Natural killer cell (primary cell): ENCODE measurements around the gene MDK. TPM values are rescaled to one million over a fixed set of nuclear protein-coding genes. Genes with fewer than 3 reads are reported as not detected.

Source experiments
- ATAC-seq, 3 donors: fragments of 150-1000 bp in 2 of 3; fragments of 200-7000 bp in 1 of 3; cut with Tn5 transposase; 1 replicate in 1 of 3; 2 replicates in 2 of 3; pipeline ENCODE4 v1.10.0; 2021; ENCODE audit warnings: mild to moderate bottlenecking in 2 of 3, moderate library complexity in 2 of 3
- DNase-seq, 2 donors: peaks; one replicate each; pipeline versions ENCODE4 v3.0.0 to v3.0.0-alpha.2; 2013 to 2021; ENCODE audit warnings: mixed read lengths in 1 of 2
- H3K27ac ChIP-seq: one replicate; pipeline ENCODE4 v1.5.1; 2013; ENCODE audit warnings: mild to moderate bottlenecking, low read length
- H3K27me3 ChIP-seq: one replicate; pipeline ENCODE4 v1.6.1; 2013; ENCODE audit warnings: low read length; ENCODE audit not compliant: control insufficient read depth, insufficient read depth
- H3K36me3 ChIP-seq: one replicate; pipeline ENCODE4 v1.6.1; 2013; ENCODE audit warnings: low read length; ENCODE audit not compliant: control insufficient read depth, insufficient read depth
- H3K4me1 ChIP-seq: one replicate; pipeline ENCODE4 v1.6.1; 2013; ENCODE audit warnings: low read length; ENCODE audit not compliant: control insufficient read depth, insufficient read depth
- H3K4me3 ChIP-seq: one replicate; pipeline ENCODE4 v1.5.1; 2013; ENCODE audit warnings: low read length
- H3K9me3 ChIP-seq: one replicate; pipeline ENCODE4 v1.6.1; 2013; ENCODE audit warnings: low read length; ENCODE audit not compliant: control insufficient read depth, insufficient read depth
- H3K27ac Mint-ChIP-seq, 2 donors: one replicate each; pipeline ENCODE4 v1.8.0; 2022; ENCODE audit warnings: mild to moderate bottlenecking in 2 of 2, mixed read lengths in 2 of 2, moderate library complexity in 1 of 2
- H3K27me3 Mint-ChIP-seq, 2 donors: one replicate each; pipeline ENCODE4 v1.8.0; 2022; ENCODE audit warnings: low read depth in 2 of 2, mixed read lengths in 2 of 2
- H3K36me3 Mint-ChIP-seq: one replicate; pipeline ENCODE4 v1.8.0; 2022; ENCODE audit warnings: mixed read lengths
- H3K4me1 Mint-ChIP-seq, 2 donors: one replicate each; pipeline ENCODE4 v1.8.0; 2022; ENCODE audit warnings: mixed read lengths in 2 of 2
- H3K4me3 Mint-ChIP-seq: one replicate; pipeline ENCODE4 v1.8.0; 2022; ENCODE audit warnings: mild to moderate bottlenecking, moderate library complexity, mixed read lengths
- H3K9me3 Mint-ChIP-seq, 2 donors: one replicate each; pipeline ENCODE4 v1.8.0; 2022; ENCODE audit warnings: mixed read lengths in 2 of 2
- WGBS: methylation state at CpG from one replicate; pipeline ENCODE4 v1.1.7; 2013; ENCODE audit warnings: missing lambda C conversion rate; ENCODE audit not compliant: insufficient coverage; 5-methylcytosine and 5-hydroxymethylcytosine counted together
- intact Hi-C: fragments of 100-400 bp; cut with micrococcal nuclease; formaldehyde crosslinking; loops from one replicate; pipeline ENCODE4 v1.14.2; 2022
- total RNA-seq, 4 donors: library from RNA; stranded (reverse); fragments of 120-200 nt in 1 of 4; gene quantifications; one replicate each; pipeline versions ENCODE4 v1.2.3 to v1.2.4, GENCODE V29; 2013 to 2022
- TF ChIP-seq, protein P1 (sequence below): fragments of 200-600 bp; IDR thresholded peaks from one replicate; pipeline ENCODE4 v1.8.0; 2022; ENCODE audit warnings: antibody characterized with exemption

The MDK gene
- total RNA-seq, 3 donors from 2014 or later (not counting 1 experiment from before 2014, with no cell fraction given) = 4.5 to 10.6 (median 6.3) TPM

DNA sequence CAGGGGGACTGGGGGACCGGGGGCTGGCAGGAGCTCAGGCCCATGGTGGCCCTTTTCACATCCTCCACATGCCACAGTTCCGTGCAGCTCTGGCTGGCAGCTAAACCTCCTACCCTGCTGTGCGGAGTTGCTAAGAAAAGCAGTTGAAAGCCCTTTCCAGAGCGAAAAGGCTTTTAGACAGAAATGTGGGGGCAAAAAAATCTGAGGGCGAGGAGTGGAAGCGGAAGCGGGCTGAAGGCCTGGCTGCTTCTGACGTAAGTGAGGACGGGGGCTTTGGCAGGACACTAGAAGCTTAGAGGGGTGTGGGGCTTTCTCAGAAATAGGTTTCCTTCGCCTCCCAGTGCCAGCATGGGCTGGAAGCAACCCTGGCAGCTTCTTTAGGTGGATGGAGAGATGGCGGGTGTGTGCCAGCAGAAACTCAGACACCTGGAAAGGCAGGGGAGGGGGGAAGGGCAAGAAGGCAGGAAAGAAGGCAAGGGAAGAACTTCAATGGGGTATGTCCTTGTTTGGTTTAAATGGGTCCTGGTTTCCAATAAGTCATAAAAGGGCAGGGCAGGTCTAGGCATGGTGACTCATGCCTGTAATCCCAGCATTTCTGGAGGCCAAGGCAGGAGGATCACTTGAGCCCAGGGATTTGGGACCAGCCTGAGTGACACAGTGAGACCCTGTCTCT is 45.4 kb upstream of the MDK start:
- Histone ChIP-seq H3K4me1 (peaks cover 52% of the 10 kb centered on the region), H3K27ac (no peak overlapping the region), H3K9me3 (no peaks in the 10 kb centered on the region), H3K4me3 (no peak overlapping the region), H3K27me3 (peaks cover 17% of the 10 kb centered on the region), H3K36me3 (no peaks in the 10 kb centered on the region)
- TF ChIP-seq, protein P1, sequence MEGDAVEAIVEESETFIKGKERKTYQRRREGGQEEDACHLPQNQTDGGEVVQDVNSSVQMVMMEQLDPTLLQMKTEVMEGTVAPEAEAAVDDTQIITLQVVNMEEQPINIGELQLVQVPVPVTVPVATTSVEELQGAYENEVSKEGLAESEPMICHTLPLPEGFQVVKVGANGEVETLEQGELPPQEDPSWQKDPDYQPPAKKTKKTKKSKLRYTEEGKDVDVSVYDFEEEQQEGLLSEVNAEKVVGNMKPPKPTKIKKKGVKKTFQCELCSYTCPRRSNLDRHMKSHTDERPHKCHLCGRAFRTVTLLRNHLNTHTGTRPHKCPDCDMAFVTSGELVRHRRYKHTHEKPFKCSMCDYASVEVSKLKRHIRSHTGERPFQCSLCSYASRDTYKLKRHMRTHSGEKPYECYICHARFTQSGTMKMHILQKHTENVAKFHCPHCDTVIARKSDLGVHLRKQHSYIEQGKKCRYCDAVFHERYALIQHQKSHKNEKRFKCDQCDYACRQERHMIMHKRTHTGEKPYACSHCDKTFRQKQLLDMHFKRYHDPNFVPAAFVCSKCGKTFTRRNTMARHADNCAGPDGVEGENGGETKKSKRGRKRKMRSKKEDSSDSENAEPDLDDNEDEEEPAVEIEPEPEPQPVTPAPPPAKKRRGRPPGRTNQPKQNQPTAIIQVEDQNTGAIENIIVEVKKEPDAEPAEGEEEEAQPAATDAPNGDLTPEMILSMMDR = no peak
- H3K27ac Mint-ChIP-seq = no peak overlapping the region
- ATAC-seq = no peak
- H3K4me3 Mint-ChIP-seq = no peak overlapping the region
- peaks cover 14% of the 10 kb centered on the region in 2 donors for H3K4me1 Mint-ChIP-seq
- intact Hi-C loops = no loop called here
- 92% methylated on average over 11 of the region's 11 CpGs for WGBS
- H3K36me3 Mint-ChIP-seq = no peaks in the 10 kb centered on the region
- peaks cover 25 to 39% of the 10 kb centered on the region in 2 donors for H3K27me3 Mint-ChIP-seq
- no peaks in the 10 kb centered on the region for H3K9me3 Mint-ChIP-seq
- DNase-seq = no peak

DNA sequence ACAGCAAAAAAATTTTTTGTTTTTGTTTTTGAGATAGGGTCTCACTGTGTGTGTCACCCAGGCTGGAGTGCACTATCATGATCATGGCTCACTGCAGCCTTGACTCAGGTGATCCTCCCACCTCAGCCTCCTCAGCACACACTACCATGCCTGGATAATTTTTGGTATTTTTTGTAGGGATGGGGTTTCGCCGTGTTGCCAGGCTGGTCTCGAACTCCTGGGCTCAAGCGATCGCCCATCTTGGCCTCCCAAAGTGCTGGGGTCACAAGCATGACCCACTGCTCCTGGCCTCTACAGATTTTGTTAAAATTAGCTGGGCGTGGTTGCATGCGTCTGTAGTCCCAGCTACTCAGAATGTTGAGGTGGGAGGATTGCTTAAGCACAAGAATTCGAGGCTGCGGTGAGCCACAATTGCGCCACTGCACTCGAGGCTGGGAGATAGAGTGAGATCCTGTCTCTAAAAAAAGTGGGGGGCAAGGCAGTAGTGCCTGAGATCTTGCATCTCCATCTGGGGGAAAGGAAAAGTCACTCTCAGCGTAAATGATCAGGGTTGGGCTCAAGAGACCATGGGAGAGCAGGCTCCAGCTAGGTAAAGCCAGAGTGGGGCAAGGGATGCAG is 44.8 kb upstream of the MDK start:
- H3K4me1 Mint-ChIP-seq = peaks cover 7 to 8% of the 10 kb centered on the region in 2 donors
- ATAC-seq = peak in 2 of 3 donors; percentile 36 to 63
- H3K27me3 Mint-ChIP-seq = peaks cover 19 to 40% of the 10 kb centered on the region in 2 donors
- Histone ChIP-seq H3K9me3 (no peaks in the 10 kb centered on the region), H3K4me3 (no peak overlapping the region), H3K27me3 (peaks cover 17% of the 10 kb centered on the region), H3K36me3 (no peaks in the 10 kb centered on the region), H3K27ac (no peak overlapping the region), H3K4me1 (peaks cover 46% of the 10 kb centered on the region)
- 71% methylated on average over 12 of the region's 12 CpGs for WGBS
- no peak for DNase-seq
- no peaks in the 10 kb centered on the region for H3K36me3 Mint-ChIP-seq
- TF ChIP-seq, protein P1 = no peak
- H3K4me3 Mint-ChIP-seq = no peak overlapping the region
- no peaks in the 10 kb centered on the region for H3K9me3 Mint-ChIP-seq
- intact Hi-C loops = no loop called here
- H3K27ac Mint-ChIP-seq = no peak overlapping the region

DNA sequence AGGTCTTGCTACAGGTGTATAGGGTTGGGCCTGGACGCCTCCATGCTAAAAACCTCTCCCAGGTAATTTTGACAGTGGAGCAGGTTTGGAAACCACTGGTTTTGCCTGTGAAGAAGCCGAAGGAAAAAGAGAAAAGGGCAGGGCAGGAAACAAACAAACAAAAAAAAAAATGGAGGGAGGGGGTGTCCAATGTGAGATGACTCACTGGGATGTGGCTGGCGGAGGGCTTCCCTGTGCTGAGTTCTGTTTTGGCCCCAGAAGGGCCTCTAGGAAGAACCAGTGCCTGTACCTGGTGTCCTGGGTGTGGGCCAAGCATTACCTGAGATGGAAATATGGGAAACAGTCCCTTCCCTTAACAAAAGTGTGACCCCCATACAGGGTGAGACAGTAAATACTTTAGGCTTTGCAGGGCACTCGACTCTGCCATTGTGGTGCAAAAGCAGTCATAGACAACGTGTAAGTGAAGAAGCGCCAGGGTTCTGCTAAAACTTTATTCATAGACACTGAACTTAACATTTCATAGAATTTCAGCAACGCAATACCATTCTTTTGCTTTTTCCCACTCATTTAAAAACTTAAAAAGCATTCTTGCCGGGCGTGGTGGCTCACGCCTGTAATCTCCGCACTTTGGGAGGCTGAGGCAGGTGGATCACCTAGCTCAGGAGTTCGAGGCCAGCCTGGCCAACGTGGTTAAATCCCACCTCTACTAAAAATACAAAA is 43.7 kb upstream of the MDK start:
- H3K4me1 Mint-ChIP-seq = peaks cover 4 to 6% of the 10 kb centered on the region in 2 donors

More for the DNA sequence above, 43.7 kb upstream of the MDK start:
- H3K9me3 ChIP-seq = no peaks in the 10 kb centered on the region
- Mint-ChIP-seq H3K9me3 (no peaks in the 10 kb centered on the region), H3K36me3 (no peaks in the 10 kb centered on the region), H3K4me3 (no peak overlapping the region), H3K27me3 (peaks cover 14 to 37% of the 10 kb centered on the region in 2 donors), H3K27ac (no peak overlapping the region)
- DNase-seq = no peak
- no peaks in the 10 kb centered on the region for H3K36me3 ChIP-seq
- H3K27ac ChIP-seq = no peak overlapping the region
- intact Hi-C loops = no loop called here
- peaks cover 43% of the 10 kb centered on the region for H3K4me1 ChIP-seq
- TF ChIP-seq, protein P1 = no peak
- no peak for ATAC-seq
- WGBS = 91% methylated on average over 13 of the region's 13 CpGs
- no peak overlapping the region for H3K4me3 ChIP-seq
- peaks cover 13% of the 10 kb centered on the region for H3K27me3 ChIP-seq
